Heart left ventricle (tissue), 16 donors: ENCODE data around the gene HMSD. TPM values are rescaled to one million over a fixed set of nuclear protein-coding genes. Genes with fewer than 3 reads are reported as not detected.

ENCODE experiments used
- ATAC-seq, 4 donors: fragments of 200-7000 bp; cut with Tn5 transposase; one replicate each; pipeline ENCODE4 v1.9.1; 2020 to 2022; ENCODE audit warnings: moderate library complexity in 4 of 4, mild to moderate bottlenecking in 3 of 4, moderate number of reproducible peaks in 1 of 4
- DNase-seq, 5 donors: peaks; one replicate each; pipeline ENCODE4 v3.0.0-alpha.2; 2020
- H3K27ac ChIP-seq, 12 donors: fragments of 200-600 bp; sonication (generic) in 4 of 12; one replicate each; pipeline versions ENCODE4 v1.5.0 to v1.8.0; 2016 to 2022; ENCODE audit warnings: mild to moderate bottlenecking in 2 of 12
- H3K27me3 ChIP-seq, 9 donors: fragments of 200-600 bp; sonication (generic) in 2 of 9; one replicate each; pipeline versions ENCODE4 v1.5.1 to v1.8.0; 2016 to 2022; ENCODE audit warnings: mild to moderate bottlenecking in 3 of 9
- H3K36me3 ChIP-seq, 9 donors: fragments of 200-600 bp; sonication (generic) in 2 of 9; one replicate each; pipeline versions ENCODE4 v1.5.0 to v1.8.0; 2018 to 2022; ENCODE audit warnings: mild to moderate bottlenecking in 2 of 9
- H3K4me1 ChIP-seq, 12 donors: fragments of 200-600 bp; sonication (generic) in 4 of 12; one replicate each; pipeline versions ENCODE4 v1.5.0 to v1.8.0; 2016 to 2022; ENCODE audit warnings: mild to moderate bottlenecking in 3 of 12
- H3K4me3 ChIP-seq, 12 donors: fragments of 200-600 bp; sonication (generic) in 4 of 12; one replicate each; pipeline versions ENCODE4 v1.5.0 to v1.8.0; 2017 to 2022; ENCODE audit warnings: mild to moderate bottlenecking in 9 of 12, moderate library complexity in 4 of 12
- H3K9me3 ChIP-seq, 12 donors: fragments of 200-600 bp; sonication (generic) in 4 of 12; one replicate each; pipeline versions ENCODE4 v1.5.0 to v1.8.0; 2016 to 2022; ENCODE audit warnings: mild to moderate bottlenecking in 1 of 12
- POLR2A ChIP-seq, 2 donors: fragments of 450-650 bp; IDR thresholded peaks; one replicate each; pipeline ENCODE4 v1.6.1; 2017; ENCODE audit warnings: antibody characterized with exemption in 2 of 2, mild to moderate bottlenecking in 2 of 2, moderate library complexity in 2 of 2
- WGBS, 4 donors: extraction: QIAGEN DNeasy Blood & Tissue Kit in 2 of 4; methylation state at CpG; one replicate each; pipeline versions ENCODE4 v1.1.5 to v1.1.7; 2013 to 2018; 5-methylcytosine and 5-hydroxymethylcytosine counted together
- intact Hi-C, 10 donors: fragments of 100-400 bp; cut with DNase I; formaldehyde crosslinking; loops; one replicate each; pipeline versions ENCODE4 v1.11.1 to v1.14.2; 2022
- polyA plus RNA-seq, 2 donors: library from polyadenylated mRNA; stranded (reverse); fragments of 200-250 nt; gene quantifications; one replicate each; pipeline ENCODE4 v1.2.3, GENCODE V29; 2013
- total RNA-seq, 9 donors: library from RNA; depleted of rRNA in 2 of 9; stranded (reverse); fragments of >200 nt in 2 of 9; fragmentation: NEBNext Ultra II Directional in 3 of 9; extraction: Animal tissue kit (Norgen Biotek cat#: 25700) in 3 of 9; gene quantifications; one replicate each; pipeline versions ENCODE4 v1.1.0 to v1.2.4, GENCODE V29; 2016 to 2023
- TF ChIP-seq, protein P1 (sequence below), 12 donors: fragments of 200-600 bp; sonication (generic) in 4 of 12; IDR thresholded peaks; one replicate each; pipeline versions ENCODE4 v1.5.0 to v1.8.0; 2018 to 2022; ENCODE audit warnings: antibody characterized with exemption in 12 of 12, mild to moderate bottlenecking in 5 of 12
- donor health status: ischemic (EF 13 %, LVEDD 7.1; RV severe dilation, severe dysfunction).
- donor health status: healthy with polysubstance abuse.
- donor health status: DM: no; HTN: yes; CAD: no.
- donor health status: DM: no; HTN: no; CAD: no.
- donor health status: ischemic (EF 25% LVEDD 6.9; RV normal size, moderate dysfunction).
- donor health status: ischemic (EF 25% LVEDD 5.7; RV mildly dilated, moderate dysfunction).
- donor health status: healthy.
- donor health status: DM: yes; HTN: yes; CAD: no.
- donor health status: ischemic (EF 35%, LVEDD 5.7; RV mildly dilated, moderate dysfunction).
- donor health status: nonischemic (EF 11% LVEDD 7.7; RV severe dilation, severe dysfunction).
- donor health status: DM: yes; HTN: yes; CAD: no.
- donor health status: PGD.
- donor health status: ischemic (EF 29% LVEDD 5.4; RV normal size, mild dysfunction).
- donor health status: nonischemic (EF 23%, LVEDD 6.1; RV moderate dilation, normal function).

Gene HMSD
- total and polyA plus RNA-seq, 11 donors = 0.33 to 1.3 (median 0.43) TPM; not detected in 8

DNA sequence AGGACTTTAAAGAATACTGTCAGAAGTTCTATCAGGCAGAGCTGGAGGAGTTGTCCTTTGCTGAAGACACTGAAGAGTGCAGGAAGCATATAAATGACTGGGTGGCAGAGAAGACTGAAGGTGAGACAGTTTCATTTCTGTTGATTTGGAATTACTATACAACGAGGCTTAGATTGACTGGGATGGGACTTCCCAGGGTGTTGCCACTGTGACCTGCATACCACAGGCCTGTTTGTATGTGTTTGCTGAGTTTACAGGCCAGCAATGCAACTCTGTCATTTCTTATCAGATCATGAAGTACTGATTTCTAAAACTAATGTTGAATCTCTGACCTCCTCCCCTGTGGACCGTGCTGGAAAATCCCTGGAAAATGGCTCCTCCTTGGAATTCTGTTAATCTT lies 32.6 kb downstream of the HMSD start:
- Histone ChIP-seq H3K4me3 (no peak overlapping the region), H3K9me3 (no peaks in the 10 kb centered on the region), H3K27me3 (no peaks in the 10 kb centered on the region), H3K36me3 (peaks cover 0 to 59% (median 14%) of the 10 kb centered on the region in 9 donors), H3K27ac (no peak overlapping the region), H3K4me1 (peaks cover 0 to 19% (median 3%) of the 10 kb centered on the region in 12 donors)
- ATAC-seq = no peak
- intact Hi-C loops = loop anchor here in 1 of 10 donors (5.0 kb wide), 1 partner anchor 464 kb away; no protein-coding TSS in a partner anchor
- 62 to 82% (median 67%) methylated on average over 2 of the region's 2 CpGs for WGBS, 4 donors
- TF ChIP-seq POLR2A (IDR thresholded peaks at IDR 0.05) = no peak
- TF ChIP-seq, protein P1, sequence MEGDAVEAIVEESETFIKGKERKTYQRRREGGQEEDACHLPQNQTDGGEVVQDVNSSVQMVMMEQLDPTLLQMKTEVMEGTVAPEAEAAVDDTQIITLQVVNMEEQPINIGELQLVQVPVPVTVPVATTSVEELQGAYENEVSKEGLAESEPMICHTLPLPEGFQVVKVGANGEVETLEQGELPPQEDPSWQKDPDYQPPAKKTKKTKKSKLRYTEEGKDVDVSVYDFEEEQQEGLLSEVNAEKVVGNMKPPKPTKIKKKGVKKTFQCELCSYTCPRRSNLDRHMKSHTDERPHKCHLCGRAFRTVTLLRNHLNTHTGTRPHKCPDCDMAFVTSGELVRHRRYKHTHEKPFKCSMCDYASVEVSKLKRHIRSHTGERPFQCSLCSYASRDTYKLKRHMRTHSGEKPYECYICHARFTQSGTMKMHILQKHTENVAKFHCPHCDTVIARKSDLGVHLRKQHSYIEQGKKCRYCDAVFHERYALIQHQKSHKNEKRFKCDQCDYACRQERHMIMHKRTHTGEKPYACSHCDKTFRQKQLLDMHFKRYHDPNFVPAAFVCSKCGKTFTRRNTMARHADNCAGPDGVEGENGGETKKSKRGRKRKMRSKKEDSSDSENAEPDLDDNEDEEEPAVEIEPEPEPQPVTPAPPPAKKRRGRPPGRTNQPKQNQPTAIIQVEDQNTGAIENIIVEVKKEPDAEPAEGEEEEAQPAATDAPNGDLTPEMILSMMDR (IDR thresholded peaks at IDR 0.05) = no peak
- DNase-seq = no peak

DNA sequence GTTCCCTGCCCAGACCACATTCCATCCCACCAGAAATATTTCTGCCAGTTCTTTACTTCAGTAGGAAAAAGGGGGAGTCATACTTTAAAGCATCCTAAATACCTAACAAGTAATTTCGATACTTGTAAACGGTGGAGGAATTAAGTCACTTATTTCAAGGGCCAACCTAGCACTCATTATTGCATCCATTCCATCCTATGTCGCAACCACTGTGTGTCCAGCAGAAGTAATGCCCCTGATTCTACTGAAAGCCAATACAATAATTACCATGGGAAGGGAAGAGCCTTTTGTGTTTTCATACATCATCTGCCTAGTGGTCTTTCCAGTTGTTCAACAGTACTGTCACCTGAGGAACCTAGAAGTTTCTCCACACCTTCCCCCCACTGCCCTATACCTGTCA lies 33.3 kb downstream of the HMSD start:
- Histone ChIP-seq H3K27ac (no peak overlapping the region), H3K4me1 (peaks cover 0 to 18% (median 3%) of the 10 kb centered on the region in 12 donors), H3K36me3 (peaks cover 0 to 65% (median 14%) of the 10 kb centered on the region in 9 donors), H3K27me3 (no peaks in the 10 kb centered on the region), H3K9me3 (no peaks in the 10 kb centered on the region), H3K4me3 (no peak overlapping the region)
- DNase-seq (no peak), ATAC-seq (no peak)
- no peak for TF ChIP-seq POLR2A (IDR thresholded peaks at IDR 0.05)
- TF ChIP-seq, protein P1 (IDR thresholded peaks at IDR 0.05) = no peak
- 89 to 93% (median 91%) methylated on average over 3 of the region's 3 CpGs for WGBS, 4 donors
- intact Hi-C loops = loop anchor here in 1 of 10 donors (5.0 kb wide), 1 partner anchor 465 kb away; no protein-coding TSS in a partner anchor

DNA sequence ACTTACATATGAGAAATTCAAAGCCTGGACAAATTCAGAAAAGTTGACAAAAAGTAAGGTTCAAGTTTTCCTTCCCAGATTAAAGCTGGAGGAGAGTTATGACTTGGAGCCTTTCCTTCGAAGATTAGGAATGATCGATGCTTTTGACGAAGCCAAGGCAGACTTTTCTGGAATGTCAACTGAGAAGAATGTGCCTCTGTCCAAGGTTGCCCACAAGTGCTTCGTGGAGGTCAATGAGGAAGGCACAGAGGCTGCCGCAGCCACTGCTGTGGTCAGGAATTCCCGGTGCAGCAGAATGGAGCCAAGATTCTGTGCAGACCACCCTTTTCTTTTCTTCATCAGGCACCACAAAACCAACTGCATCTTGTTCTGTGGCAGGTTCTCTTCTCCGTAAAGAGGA lies 37.8 kb downstream of the HMSD start:
- DNase-seq = no peak
- intact Hi-C loops = no loop called here
- TF ChIP-seq, protein P1 (IDR thresholded peaks at IDR 0.05) = no peak
- no peak for TF ChIP-seq POLR2A (IDR thresholded peaks at IDR 0.05)
- H3K27me3 ChIP-seq = no peaks in the 10 kb centered on the region
- peaks cover 0 to 70% (median 14%) of the 10 kb centered on the region in 9 donors for H3K36me3 ChIP-seq
- H3K9me3 ChIP-seq = no peaks in the 10 kb centered on the region
- WGBS, 4 donors = 63 to 68% (median 65%) methylated on average over 7 of the region's 7 CpGs
- H3K4me1 ChIP-seq = no peaks in the 10 kb centered on the region
- no peak overlapping the region for H3K4me3 ChIP-seq
- no peak overlapping the region for H3K27ac ChIP-seq
- no peak for ATAC-seq

DNA sequence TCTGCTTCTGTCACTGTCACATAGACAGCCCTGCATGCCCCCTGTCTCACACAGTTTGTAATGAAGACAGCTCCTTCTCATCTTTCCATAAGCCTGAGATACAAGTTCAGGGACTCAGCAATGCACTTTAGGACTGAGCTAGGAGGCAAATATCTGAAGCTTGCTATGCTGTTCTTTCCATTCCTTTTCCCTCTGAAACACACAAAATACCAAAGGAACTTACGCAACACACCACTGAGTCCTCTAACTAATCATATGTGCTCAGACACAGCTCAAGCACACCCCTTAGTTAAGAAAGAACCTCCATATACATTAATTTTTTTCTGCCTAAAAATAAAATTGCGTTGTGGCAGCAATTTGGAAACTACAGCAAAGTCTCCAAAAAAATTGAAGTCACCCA lies 38.6 kb downstream of the HMSD start:
- intact Hi-C loops = no loop called here
- no peaks in the 10 kb centered on the region for H3K9me3 ChIP-seq
- 64 to 86% (median 79%) methylated on average over 2 of the region's 2 CpGs for WGBS, 4 donors
- no peaks in the 10 kb centered on the region for H3K27me3 ChIP-seq
- H3K4me1 ChIP-seq = no peaks in the 10 kb centered on the region
- peaks cover 0 to 62% (median 13%) of the 10 kb centered on the region in 9 donors for H3K36me3 ChIP-seq
- ATAC-seq (no peak), DNase-seq (no peak)
- H3K27ac ChIP-seq = no peak overlapping the region
- H3K4me3 ChIP-seq = no peak overlapping the region
- no peak for TF ChIP-seq POLR2A (IDR thresholded peaks at IDR 0.05)
- TF ChIP-seq, protein P1 (IDR thresholded peaks at IDR 0.05) = no peak
